Eye (tissue), 1 donor: ENCODE results near the gene FMNL2.

Source experiments
- DNase-seq: peaks from one replicate; pipeline ENCODE4 v3.0.0-alpha.2; 2015

The FMNL2 gene

GRCh38 chr2:152406119-152406835 is 71.3 kb downstream of the FMNL2 start:
- no peak for DNase-seq

- DNase-seq: no peak
Observed at GRCh38 chr2:152406836-152407161, 71.8 kb downstream of the FMNL2 start.

GRCh38 chr2:152407204-152407721 is 72.3 kb downstream of the FMNL2 start:
- DNase-seq: peak; percentile 80

- no peak for DNase-seq
Observed at GRCh38 chr2:152407806-152408205, 72.8 kb downstream of the FMNL2 start.

DNA sequence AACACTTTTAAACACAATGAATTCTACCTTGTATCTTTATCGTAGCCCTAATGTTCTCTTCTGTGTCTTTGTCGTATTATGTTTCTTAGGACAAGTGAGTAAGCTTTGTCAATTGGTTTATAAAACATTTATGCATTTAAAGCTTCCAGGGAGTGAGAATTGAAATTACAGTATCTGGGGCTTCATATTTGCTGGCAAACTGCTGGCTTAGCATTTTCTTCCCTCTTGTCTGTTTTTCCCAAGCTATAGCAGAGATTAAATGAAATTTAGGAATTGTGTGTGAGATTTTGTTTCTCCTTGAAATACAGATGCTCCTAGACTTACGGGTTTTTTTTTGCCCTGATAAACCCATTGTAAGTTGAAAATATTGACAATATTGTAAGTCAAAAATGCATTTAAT is 73.3 kb downstream of the FMNL2 start:
- DNase-seq: no peak

DNA sequence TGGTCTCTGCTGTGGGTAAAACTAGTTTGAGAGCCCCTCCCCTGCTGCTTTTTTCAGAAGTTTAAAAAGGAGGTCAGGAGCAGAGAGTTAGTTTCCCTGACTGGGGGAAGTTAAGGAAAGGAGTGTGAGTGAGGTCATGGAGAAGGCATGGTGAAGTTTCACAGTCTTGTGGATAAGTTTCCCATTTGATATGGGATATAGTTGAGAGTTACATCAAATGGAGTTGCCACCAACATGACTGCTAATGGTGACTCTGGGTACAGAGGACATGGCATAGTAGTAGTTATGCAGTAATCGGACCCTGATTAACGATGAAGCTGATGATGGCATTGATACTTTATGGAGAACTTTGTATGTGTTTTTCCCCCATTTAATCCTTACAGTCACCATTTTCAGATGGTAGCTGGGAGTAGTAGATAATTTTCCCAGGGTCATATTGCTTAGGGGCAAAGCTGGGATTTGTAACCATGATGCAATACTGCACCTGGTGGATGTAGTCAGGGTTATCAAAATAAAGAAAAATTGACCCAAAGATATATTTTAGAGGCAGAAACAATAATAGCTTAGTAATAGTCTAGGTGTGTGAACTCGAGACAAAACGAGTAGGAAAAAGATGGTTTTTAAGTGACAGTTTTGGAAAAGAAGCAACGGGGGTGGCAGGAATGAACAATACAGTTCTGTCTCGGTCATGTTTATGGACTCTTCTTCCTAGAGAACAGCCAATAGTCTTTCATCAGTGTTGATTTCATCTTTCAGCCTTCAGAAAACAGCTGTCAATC is 74.6 kb downstream of the FMNL2 start:
- no peak for DNase-seq

DNA sequence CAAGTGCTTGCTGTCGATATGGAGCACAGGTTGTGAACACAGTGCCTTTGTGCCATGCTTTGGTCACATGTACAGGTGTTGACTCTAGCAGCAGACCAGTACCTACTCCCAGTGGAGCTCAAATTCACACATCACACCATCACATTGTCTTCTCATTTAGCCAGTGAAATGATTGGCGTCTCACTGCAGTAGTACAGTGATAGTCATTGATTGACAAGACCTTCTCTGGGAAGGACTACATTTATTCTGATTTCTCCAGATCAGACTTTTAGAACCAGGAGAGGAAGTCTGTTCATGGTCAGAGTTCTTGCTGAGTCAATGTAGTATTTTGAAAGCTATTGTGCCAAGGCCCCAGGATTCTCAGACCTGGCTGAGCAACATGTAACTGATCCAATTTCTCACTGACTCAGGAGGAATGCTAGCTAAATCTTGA is 75.2 kb downstream of the FMNL2 start:
- DNase-seq: no peak

DNA sequence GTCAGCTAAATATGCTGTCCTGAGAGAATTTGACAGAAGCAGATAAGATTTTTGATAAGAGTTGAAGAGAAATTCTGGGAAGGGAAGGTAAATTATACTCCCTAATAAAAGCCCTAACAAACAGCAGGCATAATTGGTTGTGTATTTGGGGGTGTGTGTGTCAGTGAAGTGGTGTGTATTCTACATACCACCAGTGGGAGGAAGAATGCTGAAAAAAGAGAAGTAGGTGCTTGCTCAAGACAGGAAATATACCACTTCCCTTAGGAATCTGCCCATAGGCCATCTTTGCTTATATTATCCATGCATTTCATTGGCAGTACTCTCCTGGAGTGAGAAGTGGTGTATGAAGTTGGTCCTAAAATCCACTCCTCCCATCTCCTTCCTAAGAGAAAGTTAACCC is 76.2 kb downstream of the FMNL2 start:
- no peak for DNase-seq

DNA sequence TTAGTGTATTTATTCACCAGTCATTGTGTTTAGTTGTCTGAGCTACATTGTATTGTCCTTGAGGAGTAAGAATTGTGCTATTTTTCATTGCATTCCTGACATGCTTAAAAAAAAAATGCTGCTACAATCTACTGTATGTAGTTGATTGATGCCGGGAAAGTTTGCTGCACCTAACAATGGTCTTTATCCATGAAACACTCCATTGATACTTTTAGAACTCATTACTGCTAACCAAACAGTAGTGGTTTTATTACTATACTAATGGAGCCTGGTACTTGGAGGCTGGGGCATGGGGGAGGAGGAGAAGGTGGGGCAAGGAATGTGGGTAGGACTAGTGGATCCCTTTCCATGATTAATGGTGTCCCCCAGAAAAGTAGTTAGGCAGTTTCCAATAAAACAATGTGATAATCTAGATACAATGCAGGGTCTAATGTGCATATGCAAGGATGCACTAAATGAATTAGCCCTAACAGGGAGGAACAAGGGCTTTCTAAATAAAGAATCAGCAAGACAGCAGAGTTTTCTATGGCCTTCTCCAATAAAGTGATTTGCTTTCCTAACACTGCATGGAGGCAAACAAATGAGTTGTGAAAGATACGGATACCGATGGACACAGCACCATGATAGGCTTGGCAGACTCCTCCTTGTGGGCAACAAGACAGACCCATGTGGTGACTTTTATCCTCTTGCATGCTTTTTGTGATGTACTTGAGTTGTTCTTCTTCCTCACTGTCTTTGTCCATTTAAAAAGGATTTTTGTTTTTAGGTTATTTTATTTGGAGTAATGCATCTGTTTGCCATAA is 78.5 kb downstream of the FMNL2 start:
- no peak for DNase-seq

DNA sequence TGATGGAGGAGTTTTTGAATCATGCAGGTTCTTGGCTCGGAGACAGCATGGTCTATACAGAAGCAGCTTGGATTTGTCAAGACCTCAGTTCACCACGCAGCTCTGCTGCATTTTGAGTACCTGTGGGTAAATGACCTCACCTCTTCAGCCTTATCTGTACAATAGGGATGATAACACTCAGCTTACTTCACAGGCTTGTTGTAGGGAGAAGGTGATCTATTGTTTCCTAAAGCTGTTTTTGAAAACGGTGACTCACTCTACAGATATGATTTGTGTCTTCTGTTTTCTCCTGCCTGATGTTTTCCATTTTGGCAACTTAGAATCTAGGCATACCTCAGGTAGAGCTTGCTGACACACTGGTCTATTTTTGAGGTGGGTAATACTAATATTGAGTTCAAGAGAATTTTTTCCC is 80.3 kb downstream of the FMNL2 start:
- no peak for DNase-seq

- DNase-seq: no peak
Observed at GRCh38 chr2:152415796-152416195, 80.8 kb downstream of the FMNL2 start.

- DNase-seq: no peak
Observed at GRCh38 chr2:152418688-152419087, 83.7 kb downstream of the FMNL2 start.

DNA sequence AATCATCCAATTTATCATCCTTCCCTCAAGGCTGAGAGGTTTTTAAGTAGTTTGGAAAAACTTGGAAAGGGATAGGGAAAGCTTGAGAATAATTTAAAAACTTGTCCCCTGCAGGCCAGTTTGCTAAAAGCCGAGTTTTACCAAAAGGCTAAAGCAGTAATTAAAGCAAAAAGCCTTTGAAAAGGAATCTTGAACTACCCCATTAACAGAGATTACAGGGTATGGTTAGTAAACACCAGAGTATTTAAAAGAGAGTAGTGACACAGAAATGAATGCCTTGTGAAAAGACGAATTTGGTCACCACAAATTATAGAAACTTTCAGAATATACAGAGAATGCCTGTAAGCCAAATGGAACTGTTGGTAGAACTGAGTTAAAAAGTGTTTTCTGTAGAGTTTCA is 85.0 kb downstream of the FMNL2 start:
- DNase-seq: no peak

DNA sequence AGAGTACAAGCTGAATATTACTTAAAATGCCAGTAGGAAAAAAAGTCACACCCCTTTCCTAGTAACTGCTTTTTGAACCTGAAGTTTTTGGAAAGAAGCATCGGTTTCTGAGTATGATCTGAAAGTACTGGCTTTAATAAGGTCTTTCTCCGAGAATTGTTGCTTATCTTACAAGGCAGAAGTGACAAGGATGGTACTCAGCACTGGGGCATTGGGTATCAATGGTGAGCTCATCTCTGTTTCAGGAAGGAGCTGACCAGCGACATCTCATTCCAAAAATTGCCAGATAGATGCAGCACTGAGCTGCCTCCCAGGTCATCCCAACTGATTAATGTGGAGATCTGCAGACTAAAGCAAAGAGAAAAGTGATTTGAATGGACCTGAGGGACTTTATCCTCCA is 85.4 kb downstream of the FMNL2 start:
- no peak for DNase-seq

DNA sequence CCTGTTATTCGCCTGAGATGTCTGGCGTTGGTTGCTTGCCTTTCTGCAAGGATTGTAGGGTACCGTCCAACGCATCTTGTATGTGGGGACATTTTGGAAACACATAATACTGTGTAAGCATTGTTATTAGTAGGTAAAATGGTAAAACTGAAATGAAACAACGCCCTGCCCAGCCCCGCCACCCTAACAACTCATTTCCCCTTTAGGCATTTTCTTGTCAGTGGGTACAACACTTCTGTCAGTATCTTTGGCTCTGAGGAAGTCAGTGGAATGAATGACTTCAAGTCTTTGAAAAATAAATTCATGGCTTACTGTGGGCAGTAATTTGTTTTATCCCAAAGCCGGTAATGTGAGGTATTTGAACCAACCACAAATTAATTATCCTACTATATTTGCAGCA is 86.0 kb downstream of the FMNL2 start:
- no peak for DNase-seq

DNA sequence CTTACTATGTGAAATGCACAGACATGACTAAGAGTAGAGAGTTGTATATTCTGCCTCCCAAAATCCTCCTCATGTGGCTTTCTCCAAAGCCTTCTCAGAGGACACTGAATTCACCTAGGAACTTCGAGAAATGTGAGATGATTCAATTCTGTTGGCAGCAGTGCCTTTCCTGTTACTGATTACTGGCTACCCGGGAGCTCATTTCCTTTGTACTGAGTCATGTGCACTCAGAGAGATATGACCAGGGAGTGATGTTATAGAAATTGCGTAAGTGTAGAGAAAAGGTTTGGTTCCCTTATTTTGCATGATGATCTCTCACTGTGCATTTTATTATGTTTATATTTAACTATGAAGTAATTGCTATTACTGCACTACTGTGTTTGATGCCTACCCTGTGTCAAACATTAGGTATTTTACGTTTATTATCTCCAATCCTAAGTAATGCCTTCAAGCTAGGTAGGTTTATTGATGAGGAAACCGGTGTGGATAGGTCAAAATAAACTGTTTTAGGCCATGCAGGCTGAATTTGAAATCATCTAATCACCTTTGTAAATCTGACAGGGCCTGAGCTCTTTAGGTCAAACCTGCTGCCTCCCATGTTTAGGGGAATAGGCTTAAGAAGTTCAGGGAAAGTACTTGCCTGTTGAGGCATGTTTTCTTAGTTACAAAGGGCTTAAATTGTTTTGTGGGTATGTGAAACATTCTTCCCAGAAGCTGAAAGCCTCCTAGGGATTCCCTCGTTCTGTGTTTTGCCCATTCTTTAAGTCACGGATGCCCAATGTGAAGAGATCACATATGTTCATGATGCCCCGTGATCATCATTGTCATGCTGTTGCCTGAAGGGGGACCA is 86.8 kb downstream of the FMNL2 start:
- no peak for DNase-seq

DNA sequence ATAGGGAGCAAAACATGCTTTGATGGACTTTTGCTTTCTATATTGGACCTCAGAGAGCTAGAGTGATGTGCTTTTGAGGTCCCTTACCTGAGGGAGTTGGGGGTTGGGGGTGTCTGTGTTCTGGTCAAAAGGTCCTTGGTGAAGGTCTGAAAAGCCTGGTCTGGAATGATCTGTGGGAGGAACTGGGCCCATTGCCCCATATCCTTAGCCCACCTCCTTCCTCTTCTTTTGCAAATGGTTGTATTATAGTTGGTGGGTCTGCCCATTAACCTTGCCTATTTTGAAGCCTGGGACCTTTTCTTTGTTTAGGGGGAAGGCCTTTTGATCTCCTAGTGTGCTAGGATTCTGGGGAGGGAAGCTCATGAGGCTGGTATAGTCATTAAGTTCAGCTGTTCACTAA is 88.7 kb downstream of the FMNL2 start:
- DNase-seq: no peak

DNA sequence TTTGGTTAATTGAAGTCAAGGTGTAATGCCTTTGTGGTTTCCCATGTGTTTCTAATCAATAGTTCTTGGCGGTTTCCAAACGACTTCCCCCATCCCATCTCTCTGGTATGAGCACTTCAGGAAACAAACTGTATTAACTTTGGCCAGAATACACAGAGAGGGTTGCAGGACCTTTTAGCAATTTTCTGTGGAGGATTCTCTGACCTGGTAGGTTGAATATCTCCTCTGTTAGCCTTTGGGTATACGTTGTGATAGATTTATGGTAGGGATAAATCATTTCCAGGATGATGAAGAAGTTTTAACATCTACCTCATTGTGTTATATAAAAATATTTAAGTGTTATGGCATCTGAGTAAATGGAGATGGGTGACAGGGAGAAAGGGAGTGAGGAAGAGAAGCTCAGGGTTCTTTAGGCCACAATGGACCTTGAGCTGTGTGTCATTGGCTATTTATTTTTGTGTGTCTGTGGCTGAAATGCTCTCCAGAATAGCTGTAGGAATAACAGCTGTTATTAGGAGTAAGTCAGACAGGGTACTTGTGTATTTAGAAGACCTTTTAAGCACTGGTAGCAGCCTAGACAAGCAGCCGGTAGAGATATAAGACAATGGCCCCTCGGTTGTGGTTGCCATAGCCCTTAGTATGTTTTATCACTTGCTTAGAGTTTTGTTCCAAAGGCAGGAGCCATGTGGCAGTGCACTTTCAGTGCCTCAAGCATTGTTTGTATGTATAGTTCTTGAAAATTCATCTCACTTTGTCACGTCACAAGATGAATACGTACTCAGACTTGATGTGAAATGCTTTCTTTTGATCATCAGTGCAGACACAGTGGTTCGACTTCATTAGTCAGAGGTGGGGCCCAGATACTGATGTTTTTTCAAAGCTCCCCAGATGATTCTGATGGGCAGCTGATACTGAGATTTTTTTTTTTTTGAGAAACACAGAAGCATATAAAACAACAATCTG is 91.1 kb downstream of the FMNL2 start:
- DNase-seq: no peak

DNA sequence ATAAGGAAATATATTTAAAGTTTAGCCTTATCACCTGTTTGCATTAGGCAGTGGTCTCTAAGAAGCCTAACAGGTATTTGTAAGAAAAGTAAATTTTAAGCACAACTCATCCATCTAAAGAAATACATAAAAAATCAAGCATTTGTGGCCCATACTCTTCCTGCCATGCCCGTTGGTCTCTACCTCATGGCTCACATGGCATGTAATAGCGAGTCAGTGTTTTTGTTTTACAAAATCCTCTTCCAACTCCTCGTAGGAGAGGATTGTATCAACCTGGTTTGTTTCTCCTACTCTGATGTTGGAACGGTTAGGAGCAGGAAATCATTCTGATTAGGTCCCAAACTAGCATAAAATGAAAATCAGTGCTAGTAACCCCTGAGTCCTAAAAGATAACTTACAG is 91.8 kb downstream of the FMNL2 start:
- no peak for DNase-seq

- DNase-seq: no peak
Observed at GRCh38 chr2:152427902-152428301, 92.9 kb downstream of the FMNL2 start.
